ENCODE measurements around the gene GRAMD2A.

GRAMD2A gene

DNA sequence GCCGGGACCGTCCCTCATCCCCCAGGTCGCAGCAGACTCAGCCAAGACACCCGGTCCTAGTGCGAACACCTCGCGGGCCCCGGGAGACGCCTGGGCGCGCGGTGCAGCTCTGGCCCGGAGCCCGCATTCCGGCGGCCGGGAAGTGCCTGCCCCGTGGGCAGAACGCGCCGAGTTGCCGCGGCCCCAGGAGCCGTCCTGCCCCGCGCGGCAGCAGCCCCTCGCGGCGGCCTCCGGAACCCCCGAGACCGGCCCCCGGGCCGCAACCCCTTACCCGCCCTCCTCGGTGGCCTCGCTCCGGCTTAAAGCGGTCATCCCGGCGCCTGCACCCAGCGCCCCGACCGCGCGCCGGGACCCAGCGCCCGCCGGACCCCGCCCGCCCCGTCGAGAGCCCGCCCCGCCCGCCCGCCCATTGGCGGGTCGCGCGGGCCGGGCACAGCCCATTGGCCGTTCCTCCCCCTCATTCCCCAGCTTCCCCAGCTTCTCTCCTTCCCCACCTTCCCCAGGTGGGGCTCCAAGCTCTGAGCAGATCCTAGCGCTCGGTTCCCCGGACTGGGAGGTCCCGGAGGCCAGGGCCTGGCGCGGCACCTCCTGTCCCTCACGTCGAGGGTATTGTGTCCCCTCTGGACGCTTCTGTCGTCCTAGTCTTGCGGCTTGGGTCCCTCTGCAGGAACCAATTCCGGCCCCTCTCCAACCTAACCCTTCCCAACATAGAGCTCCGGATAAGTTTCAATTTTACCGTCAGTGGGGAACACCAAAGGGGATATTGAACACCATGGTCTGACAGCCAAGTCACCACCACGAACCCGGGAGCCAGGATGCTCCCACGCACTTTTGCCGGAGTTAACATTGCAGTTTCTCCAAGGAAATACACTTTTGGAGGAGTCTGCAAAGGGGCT lies at the start of gene GRAMD2A:
Gene GRAMD2A, minus strand, starts transcription at position 328 of the 896 bp plus-strand sequence.
- FAIRE-seq: no peak

GRCh38 chr15:72242775-72243370 lies 45.3 kb upstream of the GRAMD2A start:
- no peak for FAIRE-seq

GRCh38 chr15:72239652-72240051 lies 42.1 kb upstream of the GRAMD2A start:
- no peak for FAIRE-seq

GRCh38 chr15:72238586-72238985 lies 41.0 kb upstream of the GRAMD2A start:
- no peak for FAIRE-seq

GRCh38 chr15:72237853-72238224 lies 40.3 kb upstream of the GRAMD2A start:
- FAIRE-seq: no peak

DNA sequence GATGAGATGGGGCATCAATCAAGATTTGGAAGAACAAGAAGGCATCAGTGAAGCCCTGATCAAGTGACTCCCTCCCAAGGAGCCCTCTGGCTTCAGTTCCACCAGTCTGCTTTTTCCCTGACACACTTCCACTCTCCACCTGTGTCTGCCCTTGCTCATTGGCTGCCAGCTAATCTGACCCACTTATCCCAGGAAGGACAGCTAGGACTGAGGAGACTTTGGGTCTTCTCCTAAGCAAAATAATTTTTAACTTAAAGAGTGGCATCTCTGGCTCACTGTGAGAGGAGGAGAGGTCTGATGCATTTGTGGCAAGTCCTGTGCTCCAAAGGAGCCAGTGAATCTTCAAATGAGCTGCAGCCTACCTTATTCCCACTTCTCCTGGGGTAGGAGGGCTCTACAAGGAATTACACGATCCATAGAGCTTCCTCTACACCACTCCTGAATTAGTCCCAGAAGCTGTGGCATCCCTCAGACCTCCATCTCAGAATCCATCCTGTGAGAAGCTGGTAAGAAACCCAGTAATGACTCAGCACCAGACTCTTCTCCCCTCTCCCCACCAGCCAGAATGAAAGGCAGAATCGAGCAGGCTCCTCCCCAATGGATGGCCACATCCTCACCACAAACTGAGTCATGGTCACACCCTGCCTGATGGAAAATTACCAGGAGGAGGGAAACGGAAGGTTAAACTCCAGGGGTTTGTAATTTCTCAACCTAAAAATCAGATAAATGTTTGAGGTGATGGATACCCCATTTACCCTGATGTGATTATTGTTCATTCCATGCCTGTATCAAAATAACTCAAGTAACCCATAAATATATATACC lies 39.7 kb upstream of the GRAMD2A start:
- FAIRE-seq: no peak

DNA sequence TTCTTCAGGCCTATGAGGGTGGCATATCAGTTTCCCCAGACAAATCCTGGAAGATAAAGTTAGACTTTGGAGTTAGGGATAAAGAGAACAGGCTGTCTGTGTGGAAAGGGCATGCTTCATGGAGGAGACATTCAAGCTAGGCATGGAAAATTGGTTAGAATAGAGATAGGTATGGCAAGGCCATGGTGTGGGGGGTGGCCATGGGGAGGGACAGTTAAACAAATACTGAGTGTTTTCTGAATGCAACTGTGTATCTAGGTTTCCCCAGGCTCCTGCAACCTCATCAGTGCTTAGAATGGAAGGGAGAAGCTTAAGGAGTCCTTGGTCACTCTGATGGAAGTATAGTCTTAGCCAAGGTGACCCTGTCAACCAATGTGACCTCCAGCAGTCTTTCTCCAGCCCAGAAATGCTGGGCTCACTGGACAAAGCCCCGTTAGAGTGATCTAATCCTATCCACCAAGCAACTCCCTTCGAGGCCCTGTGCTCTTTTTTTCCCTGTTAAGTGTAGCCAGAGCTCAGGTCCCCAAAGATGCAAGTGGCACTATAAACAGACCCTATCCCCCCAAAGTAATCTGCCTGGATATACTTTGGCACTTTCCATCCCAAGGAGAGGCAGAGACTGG lies 38.9 kb upstream of the GRAMD2A start:
- no peak for FAIRE-seq

GRCh38 chr15:72235298-72235697 lies 37.7 kb upstream of the GRAMD2A start:
- no peak for FAIRE-seq

- no peak for FAIRE-seq
Measured at GRCh38 chr15:72233769-72234168, 36.2 kb upstream of the GRAMD2A start.

GRCh38 chr15:72231833-72232478 lies 34.4 kb upstream of the GRAMD2A start:
- FAIRE-seq: no peak

- FAIRE-seq: no peak
Measured at GRCh38 chr15:72231066-72231832, 33.7 kb upstream of the GRAMD2A start, which contains the start of gene PKM. Gene PKM, minus strand, starts transcription at chr15:72231190. Its CDS starts 12,093 bp downstream, at chr15:72219097.

DNA sequence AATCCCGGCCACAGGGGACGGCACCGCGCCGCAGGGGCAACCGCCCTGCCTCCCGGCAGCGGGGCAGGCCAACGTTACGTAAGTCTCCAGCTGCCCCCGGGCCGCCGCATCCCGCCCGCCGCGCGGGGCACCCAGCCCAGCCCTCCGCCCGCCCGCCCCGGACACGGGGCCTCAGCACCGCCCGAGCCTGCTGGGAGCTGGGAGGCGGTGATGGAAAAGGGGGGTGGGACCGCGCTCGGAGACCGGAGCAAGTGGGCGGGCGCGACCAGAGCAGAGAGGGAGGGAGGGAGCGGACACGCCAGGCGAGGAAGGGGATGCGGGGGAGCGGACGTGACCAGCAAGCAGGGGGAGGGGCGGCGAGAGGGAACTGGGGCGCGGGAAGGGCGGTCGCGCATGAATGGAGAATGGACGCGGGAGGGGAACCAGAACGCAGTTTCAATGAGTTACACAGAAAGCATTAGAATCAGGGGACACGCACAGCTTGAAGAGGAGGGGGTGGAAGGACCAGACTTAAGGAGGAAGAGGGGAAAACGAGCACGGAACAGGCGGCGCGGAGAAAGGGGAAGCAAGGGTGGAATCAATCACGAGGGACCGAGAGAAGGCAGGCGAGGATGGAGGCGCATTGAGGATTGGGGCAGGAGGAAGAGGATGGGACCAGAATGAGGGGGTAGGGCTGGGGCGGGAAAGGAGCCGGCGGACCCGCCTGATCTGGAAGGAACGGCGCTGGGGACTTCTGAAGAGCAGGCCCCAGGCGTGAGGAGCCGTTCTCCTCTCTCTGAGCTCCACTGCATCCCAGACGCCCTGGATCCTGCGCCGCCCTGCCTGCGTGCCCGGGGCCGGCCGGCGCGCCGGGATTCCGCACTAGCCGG lies 32.8 kb upstream of the GRAMD2A start:
- FAIRE-seq: no peak

DNA sequence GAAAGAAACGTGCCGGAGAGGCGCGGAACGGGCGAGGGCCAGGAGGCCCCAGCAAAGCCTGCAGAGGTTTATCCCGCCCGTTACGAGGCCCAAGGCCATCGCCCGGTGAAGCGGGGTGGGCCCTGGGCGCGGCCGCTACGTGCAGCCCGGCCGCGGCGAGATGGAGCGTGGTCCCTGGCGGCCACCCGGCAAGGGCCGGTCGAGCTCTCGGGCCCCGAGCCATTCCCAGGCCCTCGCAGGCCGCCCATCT lies 32.3 kb upstream of the GRAMD2A start:
- FAIRE-seq: no peak

- FAIRE-seq: no peak
Measured at GRCh38 chr15:72229076-72229946, 31.7 kb upstream of the GRAMD2A start.

DNA sequence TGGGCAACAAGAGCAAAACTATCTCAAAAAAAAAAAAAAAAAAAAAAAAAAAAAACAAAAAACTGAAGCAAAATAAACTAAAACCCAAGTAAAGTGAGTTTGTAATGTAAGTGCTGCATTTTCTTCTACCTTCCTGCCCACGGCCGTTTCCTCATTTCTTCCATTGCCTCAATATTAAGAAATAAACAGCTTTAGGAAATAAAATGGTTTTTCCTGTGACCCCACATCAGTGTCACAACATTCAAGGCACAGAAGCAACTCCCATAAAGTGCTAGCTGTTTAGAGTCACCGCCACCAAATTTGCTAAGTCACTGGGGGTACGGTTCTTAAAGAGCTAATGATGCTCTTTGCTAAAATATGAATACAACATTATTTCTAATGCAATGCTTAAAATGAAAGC lies 30.1 kb upstream of the GRAMD2A start:
- FAIRE-seq: no peak

DNA sequence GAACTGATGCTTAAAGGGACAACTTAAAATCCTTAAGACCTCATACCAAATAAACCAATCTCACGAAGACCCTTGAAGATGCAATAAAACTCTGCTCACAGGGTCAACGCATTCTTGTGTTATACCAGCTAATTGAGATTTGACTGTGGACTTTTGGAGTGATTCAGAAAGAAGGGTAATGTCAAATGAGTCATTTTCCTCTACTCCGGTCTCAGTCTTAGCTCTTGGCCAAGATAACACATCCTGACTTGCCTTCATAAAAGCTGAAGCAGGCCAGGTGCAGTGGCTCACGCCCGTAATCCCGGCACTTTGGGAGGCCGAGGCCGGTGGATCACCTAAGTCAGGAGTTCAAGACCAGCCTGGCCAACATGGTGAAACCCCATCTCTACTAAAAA lies 29.6 kb upstream of the GRAMD2A start:
- no peak for FAIRE-seq

- FAIRE-seq: no peak
Measured at GRCh38 chr15:72223278-72223677, 25.7 kb upstream of the GRAMD2A start.

GRCh38 chr15:72222393-72222792 lies 24.8 kb upstream of the GRAMD2A start:
- FAIRE-seq: no peak

GRCh38 chr15:72220687-72221086 lies 23.1 kb upstream of the GRAMD2A start:
- no peak for FAIRE-seq

GRCh38 chr15:72217216-72217615 lies 19.6 kb upstream of the GRAMD2A start:
- no peak for FAIRE-seq

Data from colon (tissue), 2 donors.